K562 (cell line): ENCODE data around the gene USP17L5. TPM values are rescaled to one million over a fixed set of nuclear protein-coding genes. Genes with fewer than 3 reads are reported as not detected.
"Not testable (repeated sequence)": the region's sequence is repeated elsewhere in the genome, so short reads cannot be mapped to it uniquely, and the experiment has no call there.

Experiments used
- ATAC-seq: fragments of 200-7000 bp; cut with Tn5 transposase; 3 replicates; pipeline ENCODE4 v1.9.1; 2020; ENCODE audit warnings: moderate library complexity
- BruUV-seq: library from RNA; stranded (reverse); fragments of 400-500 nt; replicated peaks from 2 replicates; lab custom pipeline; 2021; lab: Mats Ljungman, UMichigan
- CTCF ChIA-PET: fragments of 300-600 bp; formaldehyde crosslinking; extraction: SDS; loops from one replicate; lab custom pipeline; 2021; ENCODE audit warnings: low intra/inter-chr PET ratio; lab: Yijun Ruan, JAX
- POLR2A ChIA-PET: fragments of 300-600, 350-650 bp; sonication (Branson Sonifier 250); formaldehyde crosslinking; extraction: SDS; loops from one replicate; lab custom pipeline; 2021; ENCODE audit warnings: antibody characterized with exemption, inconsistent platforms; lab: Yijun Ruan, JAX
- DNase-seq, 4 experiments: peaks; one replicate each; pipeline versions ENCODE4 v3.0.0 to v3.0.0-alpha.2; 2011 to 2018; ENCODE audit warnings: low spot score in 3 of 4, mixed read lengths in 3 of 4; ENCODE audit errors: extremely low read depth in 1 of 4
- FAIRE-seq: peaks from 2 replicates; lab custom pipeline; 2011; peaks lifted over from hg19 to GRCh38; lab: Jason Lieb, UNC
- H2AFZ ChIP-seq: 2 replicates; pipeline ENCODE4 v1.6.0; 2011; ENCODE audit warnings: low read depth, low read length, control low read depth, inconsistent platforms
- H3K27ac ChIP-seq: fragments of 200-600 bp; 3 replicates; pipeline ENCODE4 v1.8.0; 2011; ENCODE audit warnings: low read depth, mild to moderate bottlenecking, control low read depth, inconsistent platforms, low read length, moderate library complexity, mixed read lengths; ENCODE audit errors: extremely low read depth
- H3K27me3 ChIP-seq, 2 experiments: fragments of 300-600 bp in 1 of 2; 2 replicates in 1 of 2; 3 replicates in 1 of 2; pipeline versions ENCODE4 v1.6.0 to v1.8.0; 2011; ENCODE audit warnings: inconsistent platforms in 2 of 2, low read length in 2 of 2, mild to moderate bottlenecking in 1 of 2, mixed read lengths in 1 of 2, moderate library complexity in 1 of 2; ENCODE audit not compliant: control insufficient read depth in 2 of 2, insufficient read depth in 2 of 2
- H3K36me3 ChIP-seq: fragments of 300-600 bp; 3 replicates; pipeline ENCODE4 v1.8.0; 2011; ENCODE audit warnings: mild to moderate bottlenecking, low read length, inconsistent platforms; ENCODE audit not compliant: control insufficient read depth, insufficient read depth
- H3K4me1 ChIP-seq, 2 experiments: fragments of 200-600 bp in 1 of 2; replicated peaks in 1 of 2; 2 replicates in 1 of 2; 3 replicates in 1 of 2; pipeline versions ENCODE4 v1.5.1 to v1.8.0; 2011; ENCODE audit warnings: inconsistent platforms in 2 of 2, low read length in 2 of 2, mild to moderate bottlenecking in 1 of 2, mixed read lengths in 1 of 2, moderate library complexity in 1 of 2; ENCODE audit not compliant: control insufficient read depth in 2 of 2, insufficient read depth in 2 of 2
- H3K4me2 ChIP-seq: 2 replicates; pipeline ENCODE4 v1.6.1; 2011; ENCODE audit warnings: low read length, control low read depth, inconsistent platforms, mixed read lengths; ENCODE audit not compliant: insufficient read depth
- H3K4me3 ChIP-seq: fragments of 200-600 bp; sonication (generic), shearing (Covaris generic); 2 replicates; pipeline ENCODE4 v1.5.1; 2016; ENCODE audit warnings: control low read depth, inconsistent platforms
- H3K79me2 ChIP-seq: fragments of 200-600 bp; 3 replicates; pipeline ENCODE4 v1.8.0; 2011; ENCODE audit warnings: low read length, inconsistent platforms; ENCODE audit not compliant: control insufficient read depth, insufficient read depth
- H3K9ac ChIP-seq, 2 experiments: 2 replicates each; pipeline versions ENCODE4 v1.6.0 to v1.6.1; 2011; ENCODE audit warnings: low read depth in 2 of 2, low read length in 2 of 2, control low read depth in 1 of 2, inconsistent platforms in 1 of 2, mild to moderate bottlenecking in 1 of 2, mixed read lengths in 1 of 2; ENCODE audit not compliant: insufficient read depth in 1 of 2
- H3K9me1 ChIP-seq: one replicate; pipeline ENCODE4 v1.6.0; 2011; ENCODE audit warnings: inconsistent platforms, mild to moderate bottlenecking, low read length, moderate library complexity; ENCODE audit not compliant: control insufficient read depth, insufficient read depth
- H3K9me3 ChIP-seq: replicated peaks from 2 replicates; pipeline ENCODE4 v1.5.1; 2011; ENCODE audit warnings: low read depth, low read length, inconsistent platforms; ENCODE audit not compliant: control insufficient read depth, insufficient read depth
- H4K20me1 ChIP-seq: replicated peaks from 2 replicates; pipeline ENCODE4 v1.6.1; 2011; ENCODE audit warnings: low read length, inconsistent platforms, mixed read lengths; ENCODE audit not compliant: control insufficient read depth, insufficient read depth
- WGBS: fragments of 100-300 bp; shearing (Covaris generic); methylation state at CpG from one replicate; pipeline ENCODE4 v1.1.6; 2016; ENCODE audit warnings: low coverage, mixed read lengths; ENCODE audit not compliant: insufficient coverage; ENCODE audit errors: missing lambda C conversion rate; 5-methylcytosine and 5-hydroxymethylcytosine counted together
- in situ Hi-C: fragments of 300-500 bp; cut with MboI; formaldehyde crosslinking; loops from 4 replicates; pipeline ENCODE4 v1.15.0; 2018; ENCODE audit warnings: inconsistent platforms, mixed read lengths
- intact Hi-C: fragments of 100-400 bp; cut with micrococcal nuclease; formaldehyde crosslinking; loops from 2 replicates; pipeline ENCODE4 v1.14.2; 2022
- polyA plus RNA-seq, 8 experiments: library from polyadenylated mRNA; depleted of rRNA in 4 of 8; stranded (reverse) in 5 of 8; unstranded in 3 of 8; fragments of >200 nt; fragmentation: Nextera tagmentation in 2 of 8; fragmentation: Illumina TruSeq in 1 of 8; extraction: Ambion mirVana in 2 of 8; extraction: Trizol in 1 of 8; gene quantifications; 2 replicates each; pipeline versions ENCODE4 v1.2.1 to v1.2.3, GENCODE V29; 2011 to 2014; ENCODE audit warnings: inconsistent platforms in 1 of 8, missing spikeins in 1 of 8
- total RNA-seq, 7 experiments: library from RNA; depleted of rRNA in 6 of 7; stranded (reverse); fragments of >200 nt in 6 of 7; fragmentation: Illumina TruSeq in 2 of 7; extraction: Trizol in 2 of 7; gene quantifications; 2 replicates each; pipeline versions ENCODE4 v1.2.1 to v1.2.3, GENCODE V29; 2011 to 2021; ENCODE audit warnings: low replicate concordance in 1 of 7

The USP17L5 gene
- total and polyA plus RNA-seq, 9 of the 15 experiments (the other 6 are each of a cell fraction or from before 2014, with no cell fraction given) = not detected

DNA sequence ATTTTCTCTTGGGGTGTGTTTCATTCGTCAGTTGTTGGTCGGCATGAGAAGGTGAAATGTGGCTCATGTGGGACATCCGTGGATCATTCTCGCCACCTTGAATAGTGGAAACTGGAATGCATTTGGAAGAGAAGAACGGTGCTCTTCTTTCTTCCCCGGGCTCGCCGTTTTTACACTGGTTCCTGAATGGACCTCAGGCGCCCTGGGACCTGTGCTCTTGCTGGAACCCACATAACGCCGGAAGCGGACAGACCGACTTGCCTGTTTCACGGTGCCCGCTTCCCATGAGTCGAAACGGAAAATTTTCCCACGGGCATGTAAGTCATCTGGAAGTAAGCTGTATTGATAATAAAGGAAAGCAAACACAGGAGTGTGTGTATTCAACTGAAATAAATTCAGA lies 11.7 kb downstream of the USP17L5 start:
- H2AFZ ChIP-seq, H3K36me3 ChIP-seq, FAIRE-seq, H3K4me2 ChIP-seq, ATAC-seq, H3K27me3 ChIP-seq, BruUV-seq, H3K79me2 ChIP-seq, H3K4me1 ChIP-seq, POLR2A ChIA-PET, CTCF ChIA-PET, H3K9me1 ChIP-seq, H3K9ac ChIP-seq, H3K9me3 ChIP-seq, H3K27ac ChIP-seq, DNase-seq, intact Hi-C loops, H4K20me1 ChIP-seq, H3K4me3 ChIP-seq, in situ Hi-C loops: not testable (repeated sequence)
- no CpG with 5 or more reads among the region's 18 CpGs for WGBS

DNA sequence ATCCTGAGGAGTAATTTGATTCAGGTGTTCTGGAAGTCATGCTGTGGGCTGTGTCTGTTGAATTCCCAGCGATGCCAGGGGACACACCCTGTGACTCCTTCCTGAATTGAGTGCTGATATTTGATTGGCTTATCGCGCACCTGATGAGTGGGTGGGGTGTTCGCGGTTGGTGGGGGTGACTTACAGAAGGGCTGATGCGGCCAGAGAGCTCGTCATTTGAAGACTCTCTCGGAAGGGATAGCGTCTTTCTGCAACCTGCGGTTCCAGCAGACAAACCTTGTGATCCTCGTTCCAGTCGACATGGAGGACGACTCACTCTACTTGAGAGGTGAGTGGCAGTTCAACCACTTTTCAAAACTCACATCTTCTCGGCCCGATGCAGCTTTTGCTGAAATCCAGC lies 14.1 kb downstream of the USP17L5 start, which contains the start of gene USP17L29:
USP17L29 (plus strand) TSS at position 301 of the 400 bp plus-strand sequence; CDS start at position 301, 0 bp downstream.
- H3K79me2 ChIP-seq, DNase-seq, H3K9me3 ChIP-seq, H4K20me1 ChIP-seq, H3K4me3 ChIP-seq, BruUV-seq, H3K4me1 ChIP-seq, intact Hi-C loops, in situ Hi-C loops, H2AFZ ChIP-seq, H3K27ac ChIP-seq, H3K27me3 ChIP-seq, H3K9me1 ChIP-seq, CTCF ChIA-PET, H3K36me3 ChIP-seq, ATAC-seq, H3K9ac ChIP-seq, POLR2A ChIA-PET, H3K4me2 ChIP-seq, FAIRE-seq: not testable (repeated sequence)
- no CpG with 5 or more reads among the region's 15 CpGs for WGBS

DNA sequence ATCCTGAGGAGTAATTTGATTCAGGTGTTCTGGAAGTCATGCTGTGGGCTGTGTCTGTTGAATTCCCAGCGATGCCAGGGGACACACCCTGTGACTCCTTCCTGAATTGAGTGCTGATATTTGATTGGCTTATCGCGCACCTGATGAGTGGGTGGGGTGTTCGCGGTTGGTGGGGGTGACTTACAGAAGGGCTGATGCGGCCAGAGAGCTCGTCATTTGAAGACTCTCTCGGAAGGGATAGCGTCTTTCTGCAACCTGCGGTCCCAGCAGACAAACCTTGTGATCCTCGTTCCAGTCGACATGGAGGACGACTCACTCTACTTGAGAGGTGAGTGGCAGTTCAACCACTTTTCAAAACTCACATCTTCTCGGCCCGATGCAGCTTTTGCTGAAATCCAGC lies 23.6 kb downstream of the USP17L5 start, which contains the start of gene USP17L30:
USP17L30 (plus strand) TSS at position 301 of the 400 bp plus-strand sequence; CDS start at position 301, 0 bp downstream.
- H3K79me2 ChIP-seq, H3K4me2 ChIP-seq, H2AFZ ChIP-seq, POLR2A ChIA-PET, H3K9me1 ChIP-seq, BruUV-seq, H3K36me3 ChIP-seq, in situ Hi-C loops, CTCF ChIA-PET, H4K20me1 ChIP-seq, FAIRE-seq, H3K27me3 ChIP-seq, H3K4me1 ChIP-seq, H3K9me3 ChIP-seq, H3K4me3 ChIP-seq, H3K27ac ChIP-seq, DNase-seq, H3K9ac ChIP-seq, intact Hi-C loops, ATAC-seq: not testable (repeated sequence)
- no CpG with 5 or more reads among the region's 15 CpGs for WGBS

DNA sequence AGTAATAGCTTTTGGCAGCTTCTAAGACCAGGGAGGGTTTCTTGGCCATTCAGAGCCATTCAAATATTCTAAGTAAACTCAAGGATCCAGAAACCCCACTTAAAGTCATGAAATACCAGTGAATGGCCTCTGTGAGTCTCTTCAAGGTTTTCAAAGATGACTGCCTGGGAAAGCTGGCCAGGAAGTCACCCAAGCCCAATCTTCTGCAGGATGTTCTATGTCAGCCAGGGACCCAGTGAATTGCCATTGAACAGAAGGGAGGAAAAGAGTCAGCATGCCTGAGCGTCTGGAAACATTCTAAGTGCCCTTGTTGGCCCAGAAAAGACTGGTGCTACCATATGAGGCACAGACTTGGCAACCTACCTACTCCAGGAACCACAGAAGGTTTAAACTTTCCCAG lies 40.7 kb downstream of the USP17L5 start:
- WGBS = 0% methylated on average over 1 of the region's 1 CpG
- DNase-seq, H3K9ac ChIP-seq, H3K27me3 ChIP-seq, H4K20me1 ChIP-seq, H3K9me3 ChIP-seq, H3K36me3 ChIP-seq, H3K4me3 ChIP-seq, H2AFZ ChIP-seq, H3K9me1 ChIP-seq, BruUV-seq, POLR2A ChIA-PET, FAIRE-seq, H3K4me2 ChIP-seq, CTCF ChIA-PET, H3K27ac ChIP-seq, intact Hi-C loops, H3K79me2 ChIP-seq, ATAC-seq, H3K4me1 ChIP-seq: not testable (repeated sequence)
- in situ Hi-C loops = loop anchor here (10.0 kb wide), 2 partner anchors 55 to 135 kb away; partner anchors contain the start of genes USP17L17, USP17L18, USP17L24 and USP17L25
